Muscle layer of colon (tissue), 2 donors: ENCODE measurements around the gene AHCYL2.
"Not testable (repeated sequence)": the region's sequence is repeated elsewhere in the genome, so short reads cannot be mapped to it uniquely, and the experiment has no call there.

Source experiments
- H3K27ac ChIP-seq: one replicate; pipeline ENCODE4 v1.7.0; 2013; ENCODE audit warnings: low read depth, mild to moderate bottlenecking, low read length, moderate library complexity
- H3K27me3 ChIP-seq, 2 donors: one replicate each; pipeline ENCODE4 v1.7.0; 2013; ENCODE audit warnings: low read length in 2 of 2, mild to moderate bottlenecking in 2 of 2; ENCODE audit not compliant: insufficient read depth in 2 of 2, control insufficient read depth in 1 of 2
- H3K36me3 ChIP-seq: one replicate; pipeline ENCODE4 v1.7.0; 2013; ENCODE audit warnings: mild to moderate bottlenecking, low read length; ENCODE audit not compliant: insufficient read depth
- H3K4me1 ChIP-seq: one replicate; pipeline ENCODE4 v1.7.0; 2013; ENCODE audit warnings: mild to moderate bottlenecking, low read length; ENCODE audit not compliant: insufficient read depth
- H3K4me3 ChIP-seq, 2 donors: one replicate each; pipeline ENCODE4 v1.7.0; 2013; ENCODE audit warnings: low read length in 2 of 2, low read depth in 1 of 2, mild to moderate bottlenecking in 1 of 2, moderate library complexity in 1 of 2
- H3K9ac ChIP-seq: one replicate; pipeline ENCODE4 v1.7.0; 2013; ENCODE audit warnings: low read length
- H3K9me3 ChIP-seq: one replicate; pipeline ENCODE4 v1.7.0; 2013; ENCODE audit warnings: mild to moderate bottlenecking, low read length
- donor health status: abdominal sarcoma.
- donor health status: Adenocarcinoma of cecum.

The AHCYL2 gene

GRCh38 chr7:129300299-129300698, 75.5 kb downstream of the AHCYL2 start:
- not testable (repeated sequence) for H3K4me3 ChIP-seq, H3K27ac ChIP-seq, H3K4me1 ChIP-seq, H3K36me3 ChIP-seq, H3K9me3 ChIP-seq, H3K27me3 ChIP-seq, H3K9ac ChIP-seq

GRCh38 chr7:129307592-129307991, 82.8 kb downstream of the AHCYL2 start:
- no peak overlapping the region for H3K9ac ChIP-seq
- H3K4me3 ChIP-seq: no peak overlapping the region
- H3K4me1 ChIP-seq: peaks cover 5% of the 10 kb centered on the region
- H3K9me3 ChIP-seq: no peaks in the 10 kb centered on the region
- H3K27ac ChIP-seq: no peak overlapping the region
- no peaks in the 10 kb centered on the region for H3K36me3 ChIP-seq
- no peaks in the 10 kb centered on the region for H3K27me3 ChIP-seq

- H3K27ac ChIP-seq: no peak overlapping the region
- no peaks in the 10 kb centered on the region for H3K36me3 ChIP-seq
- H3K27me3 ChIP-seq: no peaks in the 10 kb centered on the region
- H3K9me3 ChIP-seq: no peaks in the 10 kb centered on the region
- no peak overlapping the region for H3K4me3 ChIP-seq
- peaks cover 5% of the 10 kb centered on the region for H3K4me1 ChIP-seq
- no peak overlapping the region for H3K9ac ChIP-seq
These were observed 83.2 kb downstream of the AHCYL2 start for GRCh38 chr7:129308047-129308446.

- H3K4me3 ChIP-seq: no peak overlapping the region
- H3K27ac ChIP-seq: no peak overlapping the region
- no peak overlapping the region for H3K9ac ChIP-seq
- no peaks in the 10 kb centered on the region for H3K36me3 ChIP-seq
- no peaks in the 10 kb centered on the region for H3K9me3 ChIP-seq
- no peaks in the 10 kb centered on the region for H3K27me3 ChIP-seq
- peaks cover 5% of the 10 kb centered on the region for H3K4me1 ChIP-seq
These were observed 86.6 kb downstream of the AHCYL2 start for GRCh38 chr7:129311429-129311828.

- Histone ChIP-seq H3K27me3 (no peaks in the 10 kb centered on the region), H3K27ac (no peak overlapping the region), H3K9me3 (no peaks in the 10 kb centered on the region), H3K9ac (no peak overlapping the region), H3K4me1 (no peaks in the 10 kb centered on the region), H3K4me3 (no peak overlapping the region), H3K36me3 (no peaks in the 10 kb centered on the region)
These were observed 88.5 kb downstream of the AHCYL2 start for GRCh38 chr7:129313282-129313681.

GRCh38 chr7:129315960-129316359, 91.1 kb downstream of the AHCYL2 start:
- Histone ChIP-seq H3K4me3 (no peak overlapping the region), H3K9me3 (no peaks in the 10 kb centered on the region), H3K36me3 (no peaks in the 10 kb centered on the region), H3K9ac (no peak overlapping the region), H3K27ac (no peak overlapping the region), H3K4me1 (no peaks in the 10 kb centered on the region), H3K27me3 (no peaks in the 10 kb centered on the region)

- H3K27ac ChIP-seq: no peak overlapping the region
- no peaks in the 10 kb centered on the region for H3K9me3 ChIP-seq
- no peak overlapping the region for H3K9ac ChIP-seq
These were observed 92.6 kb downstream of the AHCYL2 start for GRCh38 chr7:129317450-129317849.

GRCh38 chr7:129327076-129327475, 102.2 kb downstream of the AHCYL2 start:
- Histone ChIP-seq H3K27ac (no peak overlapping the region), H3K4me3 (no peak overlapping the region), H3K4me1 (no peaks in the 10 kb centered on the region), H3K9me3 (no peaks in the 10 kb centered on the region), H3K36me3 (no peaks in the 10 kb centered on the region), H3K27me3 (no peaks in the 10 kb centered on the region), H3K9ac (no peak overlapping the region)

More at GRCh38 chr7:129317450-129317849, 92.6 kb downstream of the AHCYL2 start:
- Histone ChIP-seq H3K27me3 (no peaks in the 10 kb centered on the region), H3K4me1 (no peaks in the 10 kb centered on the region), H3K36me3 (no peaks in the 10 kb centered on the region), H3K4me3 (no peak overlapping the region)

GRCh38 chr7:129332254-129333035, 107.6 kb downstream of the AHCYL2 start:
- no peaks in the 10 kb centered on the region for H3K27me3 ChIP-seq
- H3K27ac ChIP-seq: no peak overlapping the region
- no peak overlapping the region for H3K4me3 ChIP-seq
- no peaks in the 10 kb centered on the region for H3K9me3 ChIP-seq
- no peaks in the 10 kb centered on the region for H3K36me3 ChIP-seq
- H3K4me1 ChIP-seq: no peaks in the 10 kb centered on the region
- H3K9ac ChIP-seq: no peak overlapping the region

GRCh38 chr7:129334473-129334872, 109.6 kb downstream of the AHCYL2 start:
- no peak overlapping the region for H3K9ac ChIP-seq
- no peaks in the 10 kb centered on the region for H3K9me3 ChIP-seq
- no peaks in the 10 kb centered on the region for H3K27me3 ChIP-seq
- no peak overlapping the region for H3K27ac ChIP-seq
- no peaks in the 10 kb centered on the region for H3K4me1 ChIP-seq
- H3K36me3 ChIP-seq: no peaks in the 10 kb centered on the region
- H3K4me3 ChIP-seq: no peak overlapping the region

GRCh38 chr7:129338450-129338849, 113.6 kb downstream of the AHCYL2 start:
- no peaks in the 10 kb centered on the region for H3K27me3 ChIP-seq
- H3K27ac ChIP-seq: no peak overlapping the region
- no peak overlapping the region for H3K4me3 ChIP-seq
- no peaks in the 10 kb centered on the region for H3K4me1 ChIP-seq
- no peak overlapping the region for H3K9ac ChIP-seq
- H3K36me3 ChIP-seq: no peaks in the 10 kb centered on the region
- H3K9me3 ChIP-seq: no peaks in the 10 kb centered on the region

- Histone ChIP-seq H3K9me3 (no peaks in the 10 kb centered on the region), H3K27ac (no peak overlapping the region), H3K36me3 (no peaks in the 10 kb centered on the region), H3K9ac (no peak overlapping the region), H3K4me3 (no peak overlapping the region), H3K27me3 (no peaks in the 10 kb centered on the region), H3K4me1 (no peaks in the 10 kb centered on the region)
These were observed 116.4 kb downstream of the AHCYL2 start for GRCh38 chr7:129341212-129341611.
